ENCODE measurements around the gene TAF8. TPM values are rescaled to one million over a fixed set of nuclear protein-coding genes. Genes with fewer than 3 reads are reported as not detected.

The TAF8 gene
- total RNA-seq, 1 experiment from 2014 or later: 35.5 TPM

DNA sequence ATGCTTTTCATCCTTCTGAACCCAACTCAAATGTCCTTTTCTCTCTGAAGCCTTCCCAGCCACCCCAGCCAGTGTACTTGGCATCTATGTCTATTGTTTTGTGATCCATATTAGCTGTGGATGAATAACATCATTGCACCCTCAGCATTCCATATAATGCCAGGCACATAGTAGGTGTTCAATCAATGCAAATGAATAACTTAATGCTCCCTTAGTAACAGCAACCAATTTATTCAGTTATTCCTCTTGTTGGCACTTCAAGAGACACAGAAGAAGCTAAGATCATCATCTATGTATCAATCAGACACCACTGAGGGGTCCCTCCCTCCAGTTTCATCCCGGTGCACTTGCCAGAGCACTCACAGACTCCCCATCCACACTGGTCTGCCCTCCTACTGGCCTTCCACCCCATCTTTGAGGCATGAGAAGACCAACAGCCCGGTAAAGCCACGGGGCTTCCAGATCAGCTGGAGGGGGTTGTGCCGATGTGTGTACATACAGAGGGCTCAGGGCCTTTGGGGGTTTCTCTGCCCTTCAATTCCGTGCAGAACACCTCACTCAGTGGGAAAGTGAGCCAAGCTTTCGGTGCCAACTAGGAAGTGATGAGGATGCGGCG, 2.4 kb upstream of the TAF8 start:
- TF ChIP-seq POLR2AphosphoS5 (IDR thresholded peaks at IDR 0.05; ENCODE audit: low read depth, low read length): no peak
- TF ChIP-seq SIN3A (IDR thresholded peaks at IDR 0.05; ENCODE audit: borderline replicate concordance, insufficient read depth, low read depth, low read length): no peak
- TF ChIP-seq REST (IDR thresholded peaks at IDR 0.05; ENCODE audit: insufficient read depth in 1 of 2, low read depth in 2 of 2, low read length in 1 of 2): no peak
- no peak for TF ChIP-seq CTCF (IDR thresholded peaks at IDR 0.05)
- no peak for TF ChIP-seq TCF7L2 (IDR thresholded peaks at IDR 0.05; ENCODE audit: low read depth, low read length)
- H3K4me3 ChIP-seq (ENCODE audit: low read depth in 2 of 2, low read length in 2 of 2): peak overlapping the region; percentile 70 to 97
- no peaks in the 10 kb centered on the region for H3K9me3 ChIP-seq (ENCODE audit: control insufficient read depth, insufficient read depth, low read depth, low read length)
- H3K27me3 ChIP-seq (ENCODE audit: control insufficient read depth, insufficient read depth, low read length): no peaks in the 10 kb centered on the region
- peaks cover 33% of the 10 kb centered on the region for H3K4me1 ChIP-seq (ENCODE audit: control insufficient read depth, insufficient read depth, low read length)
- in situ Hi-C loops (cut with HindIII; ENCODE audit: low pct_unique_long_range_greater_than_20kb, low sequenced_read_pairs) (no loop called here), intact Hi-C loops (cut with micrococcal nuclease; ENCODE audit: unreplicated experiment) (no loop called here)
- ChIA-PET CTCF (no interaction called here), POLR2A (no interaction called here)
- no peak for DNase-seq (ENCODE audit: low read depth, low spot score)
- H3K36me3 ChIP-seq (ENCODE audit: control insufficient read depth, insufficient read depth, low read length): peaks cover 2% of the 10 kb centered on the region; the same call in 1 of the 2 replicates
- no TSS peak for BruUV-seq (replicated peaks)
- H3K27ac ChIP-seq (ENCODE audit: low read length): peak overlapping the region; percentile 62; the same call in 1 of the 2 replicates
- ATAC-seq: 0 out of 2 replicates have a peak, but pooled peaks have one; percentile 0

DNA sequence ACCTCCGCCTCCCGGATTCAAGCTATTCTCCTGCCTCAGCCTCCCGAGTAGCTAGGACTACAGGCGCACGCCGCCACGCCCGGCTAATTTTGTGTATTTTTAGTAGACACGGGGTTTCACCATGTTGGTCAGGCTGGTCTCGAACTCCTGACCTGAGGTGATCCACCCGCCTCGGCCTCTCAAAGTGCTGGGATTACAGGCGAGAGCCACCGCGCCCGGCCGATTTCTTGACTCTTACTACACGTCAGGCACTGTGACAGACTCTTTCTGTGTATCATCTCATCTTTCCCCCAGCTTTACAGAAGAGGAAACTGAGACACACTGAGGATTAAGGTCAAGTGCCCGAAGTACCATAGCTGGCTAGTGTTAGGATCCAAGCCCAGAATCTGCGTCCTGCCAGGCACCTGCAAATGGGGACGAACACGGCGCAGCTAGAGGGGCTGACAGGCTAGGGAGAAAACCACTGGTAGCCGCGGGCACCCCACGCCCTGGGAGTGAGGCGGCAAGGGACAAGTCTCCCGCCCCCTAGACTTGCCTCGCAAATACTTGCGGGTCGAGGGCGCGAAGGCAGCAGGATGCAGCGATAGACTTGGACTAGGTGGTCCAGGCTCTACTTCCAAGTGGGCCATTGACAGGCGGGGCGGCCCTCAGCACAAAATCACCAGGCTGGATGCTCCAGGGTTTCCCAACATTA, 1.1 kb upstream of the TAF8 start:
- TF ChIP-seq REST (IDR thresholded peaks at IDR 0.05; ENCODE audit: insufficient read depth in 1 of 2, low read depth in 2 of 2, low read length in 1 of 2) (no peak), CTCF (IDR thresholded peaks at IDR 0.05) (no peak), POLR2AphosphoS5 (IDR thresholded peaks at IDR 0.05; ENCODE audit: low read depth, low read length) (no peak), TCF7L2 (IDR thresholded peaks at IDR 0.05; ENCODE audit: low read depth, low read length) (no peak), SIN3A (IDR thresholded peaks at IDR 0.05; ENCODE audit: borderline replicate concordance, insufficient read depth, low read depth, low read length) (no peak)
- Histone ChIP-seq H3K27ac (ENCODE audit: low read length) (peak overlapping the region; percentile 74), H3K4me3 (ENCODE audit: low read depth in 2 of 2, low read length in 2 of 2) (peak overlapping the region; percentile 70 to 97), H3K4me1 (ENCODE audit: control insufficient read depth, insufficient read depth, low read length) (peaks cover 28% of the 10 kb centered on the region), H3K9me3 (ENCODE audit: control insufficient read depth, insufficient read depth, low read depth, low read length) (no peaks in the 10 kb centered on the region), H3K36me3 (ENCODE audit: control insufficient read depth, insufficient read depth, low read length) (peaks cover 2% of the 10 kb centered on the region; the same call in 1 of the 2 replicates), H3K27me3 (ENCODE audit: control insufficient read depth, insufficient read depth, low read length) (no peaks in the 10 kb centered on the region)
- ATAC-seq (no peak), DNase-seq (ENCODE audit: low read depth, low spot score) (no peak)
- BruUV-seq (replicated peaks): no TSS peak
- ChIA-PET CTCF (interaction anchor here (0.6 to 0.8 kb wide), 2 partner anchors 14 to 248 kb away, joined by 3 read pairs; no protein-coding TSS in a partner anchor), POLR2A (interaction anchor here (0.5 kb wide), 1 partner anchor 21 kb away, joined by 5 read pairs; no protein-coding TSS in a partner anchor)
- in situ Hi-C loops (cut with HindIII; ENCODE audit: low pct_unique_long_range_greater_than_20kb, low sequenced_read_pairs): no loop called here
- intact Hi-C loops (cut with micrococcal nuclease; ENCODE audit: unreplicated experiment): no loop called here

Measured in Panc1 (cell line).